Dendritic cell treated with granulocyte-macrophage colony-stimulating factor and Interleukin-4, amounts not matched to agents 40 ng/mL and 50 ng/mL, for 4 days (primary cell): ENCODE data around the gene C2orf49.

Experiments used
- H3K27ac Mint-ChIP-seq: one replicate; pipeline ENCODE4 v1.8.0; 2022; ENCODE audit warnings: mild to moderate bottlenecking, mixed read lengths
- H3K27me3 Mint-ChIP-seq: one replicate; pipeline ENCODE4 v1.8.0; 2022; ENCODE audit warnings: mild to moderate bottlenecking, mixed read lengths
- H3K36me3 Mint-ChIP-seq: one replicate; pipeline ENCODE4 v1.8.0; 2022; ENCODE audit warnings: low read depth, mixed read lengths
- H3K4me1 Mint-ChIP-seq: one replicate; pipeline ENCODE4 v1.8.0; 2022; ENCODE audit warnings: low read depth, mixed read lengths
- H3K4me3 Mint-ChIP-seq: one replicate; pipeline ENCODE4 v1.8.0; 2022; ENCODE audit warnings: mild to moderate bottlenecking, moderate library complexity, mixed read lengths
- H3K9me3 Mint-ChIP-seq: one replicate; pipeline ENCODE4 v1.8.0; 2022; ENCODE audit warnings: mixed read lengths
- intact Hi-C: fragments of 100-400 bp; cut with micrococcal nuclease; formaldehyde crosslinking; loops from one replicate; pipeline ENCODE4 v1.15.0; 2022

The C2orf49 gene

DNA sequence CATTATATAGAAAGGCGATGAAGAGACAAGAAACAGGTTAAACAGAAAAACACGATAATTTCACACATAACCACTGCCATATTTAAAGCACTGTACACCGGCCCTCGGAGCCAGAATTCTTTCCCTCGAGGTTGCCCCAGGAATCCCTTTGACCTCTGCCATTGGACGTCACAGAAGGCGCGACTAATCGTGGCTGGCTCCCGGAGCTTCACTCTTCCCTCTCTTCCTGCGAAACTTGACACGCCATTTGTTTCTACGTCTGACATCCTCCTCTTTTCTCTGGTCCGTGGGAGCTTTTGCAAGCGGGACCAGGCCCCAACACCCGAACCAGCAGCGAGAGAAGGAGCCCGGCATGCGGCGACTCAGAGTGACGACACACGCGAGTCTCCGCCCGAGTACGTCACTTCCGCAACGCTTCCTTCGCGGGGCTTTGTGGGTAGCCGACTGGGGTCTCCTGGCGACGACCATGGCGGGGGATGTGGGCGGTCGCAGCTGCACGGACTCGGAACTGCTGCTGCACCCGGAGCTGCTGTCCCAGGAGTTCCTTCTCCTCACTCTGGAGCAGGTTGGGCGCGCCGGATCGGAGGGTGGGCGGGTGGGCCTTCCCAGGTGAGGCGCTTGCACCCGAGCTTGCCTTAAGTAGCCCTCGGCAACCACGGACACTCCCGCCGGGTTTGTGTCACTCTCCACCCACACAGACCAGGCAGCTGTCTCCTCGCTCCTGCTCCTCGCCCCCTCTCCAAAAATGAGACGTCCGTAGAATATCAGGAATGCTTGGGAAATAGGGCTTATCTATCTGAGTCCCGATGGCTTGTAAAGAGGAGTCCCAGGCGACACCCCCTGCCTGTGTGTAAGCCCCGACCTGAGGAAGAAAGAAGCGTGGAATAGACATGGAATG, at the start of gene C2orf49:
TSS of gene C2orf49 (plus strand) at position 419 of the 898 bp plus-strand sequence. CDS start at position 467, 48 bp downstream.
- Mint-ChIP-seq H3K4me1 (peaks cover 21% of the 10 kb centered on the region), H3K9me3 (no peaks in the 10 kb centered on the region), H3K36me3 (peaks cover 36% of the 10 kb centered on the region), H3K27me3 (no peaks in the 10 kb centered on the region), H3K4me3 (peak within 1 kb of the TSS; percentile 96), H3K27ac (peak within 1 kb of the TSS; percentile 97)
- intact Hi-C loops: loop anchor here (10.0 kb wide), 1 partner anchor 303 kb away; the partner anchor contains the start of gene MRPS9

DNA sequence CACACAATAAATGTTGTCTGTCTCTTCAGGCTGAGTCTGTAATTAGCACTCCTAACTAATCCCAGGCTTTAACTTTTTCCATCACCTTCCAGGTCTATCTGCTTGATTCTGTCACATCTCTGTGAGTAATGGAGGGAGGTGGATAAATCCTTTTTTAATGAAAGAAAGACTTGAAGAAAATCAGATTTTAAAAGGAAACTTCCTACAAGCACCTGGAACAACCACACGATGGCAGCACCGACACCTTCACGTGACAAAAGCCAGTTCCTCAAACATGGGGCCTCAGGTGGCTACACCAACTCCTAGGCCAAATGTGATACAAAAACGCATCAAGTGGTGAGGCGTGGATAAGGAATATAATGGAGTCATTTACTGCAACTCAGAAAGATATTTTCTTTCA, 49.6 kb upstream of the C2orf49 start:
- H3K4me3 Mint-ChIP-seq: no peak overlapping the region
- no peak overlapping the region for H3K27ac Mint-ChIP-seq
- no peaks in the 10 kb centered on the region for H3K4me1 Mint-ChIP-seq
- intact Hi-C loops: no loop called here
- no peaks in the 10 kb centered on the region for H3K9me3 Mint-ChIP-seq
- H3K27me3 Mint-ChIP-seq: no peaks in the 10 kb centered on the region
- H3K36me3 Mint-ChIP-seq: peaks cover 92% of the 10 kb centered on the region

DNA sequence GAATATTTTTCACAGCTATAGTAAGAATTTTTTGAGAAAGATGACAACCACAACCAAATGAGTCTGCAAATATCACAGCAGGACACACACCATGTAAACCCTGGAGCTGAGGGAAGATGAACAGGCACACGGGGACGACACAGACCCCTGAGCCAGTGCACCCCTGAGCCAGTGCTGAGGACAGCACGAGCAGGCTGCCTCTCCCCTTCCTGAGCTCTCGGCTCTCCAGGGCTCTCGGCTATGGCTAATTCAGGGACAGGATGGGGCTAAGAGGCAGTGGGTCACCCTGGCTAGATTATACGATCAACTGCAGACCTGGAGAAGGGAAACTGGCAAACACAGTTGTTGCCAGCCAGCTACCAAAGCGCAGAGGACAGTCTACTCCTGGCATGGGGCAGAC, 49.2 kb upstream of the C2orf49 start:
- Mint-ChIP-seq H3K36me3 (peaks cover 92% of the 10 kb centered on the region), H3K4me3 (no peak overlapping the region), H3K9me3 (no peaks in the 10 kb centered on the region), H3K4me1 (no peaks in the 10 kb centered on the region), H3K27ac (no peak overlapping the region), H3K27me3 (no peaks in the 10 kb centered on the region)
- intact Hi-C loops: no loop called here

DNA sequence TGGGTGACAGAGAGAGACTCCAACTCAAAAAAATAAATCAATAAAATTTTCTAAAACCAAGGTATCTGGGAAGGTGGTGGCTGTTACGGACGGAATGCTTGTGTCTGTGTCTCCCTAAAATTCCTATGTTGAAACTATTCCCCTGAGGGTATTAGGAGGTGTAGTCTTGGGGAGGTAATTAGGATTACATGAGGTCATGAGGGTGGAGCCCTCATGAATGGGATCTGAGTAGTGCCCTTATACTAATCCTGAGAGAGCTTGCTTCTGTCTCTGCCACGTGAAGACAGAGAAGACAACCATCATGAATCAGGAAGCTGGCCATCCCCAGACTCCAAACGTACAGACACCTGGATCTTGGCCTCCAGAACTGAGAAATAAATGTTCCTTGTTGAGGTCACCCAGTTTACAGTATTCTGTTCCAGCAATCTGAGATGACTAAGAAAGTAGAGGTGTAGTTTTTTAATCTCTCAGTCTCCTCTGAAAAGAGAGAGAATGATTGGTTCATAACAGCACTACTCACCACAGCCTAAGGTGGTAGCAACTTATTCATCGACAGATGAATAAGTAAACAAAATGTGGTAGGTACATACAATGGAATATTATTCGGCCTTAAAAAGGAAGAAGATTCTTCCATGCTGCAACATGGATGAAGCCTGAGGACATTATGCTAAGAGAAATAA, 46.2 kb upstream of the C2orf49 start:
- intact Hi-C loops: no loop called here
- Mint-ChIP-seq H3K27me3 (no peaks in the 10 kb centered on the region), H3K4me3 (no peak overlapping the region), H3K4me1 (no peaks in the 10 kb centered on the region), H3K9me3 (no peaks in the 10 kb centered on the region), H3K36me3 (peaks cover 91% of the 10 kb centered on the region), H3K27ac (no peak overlapping the region)

DNA sequence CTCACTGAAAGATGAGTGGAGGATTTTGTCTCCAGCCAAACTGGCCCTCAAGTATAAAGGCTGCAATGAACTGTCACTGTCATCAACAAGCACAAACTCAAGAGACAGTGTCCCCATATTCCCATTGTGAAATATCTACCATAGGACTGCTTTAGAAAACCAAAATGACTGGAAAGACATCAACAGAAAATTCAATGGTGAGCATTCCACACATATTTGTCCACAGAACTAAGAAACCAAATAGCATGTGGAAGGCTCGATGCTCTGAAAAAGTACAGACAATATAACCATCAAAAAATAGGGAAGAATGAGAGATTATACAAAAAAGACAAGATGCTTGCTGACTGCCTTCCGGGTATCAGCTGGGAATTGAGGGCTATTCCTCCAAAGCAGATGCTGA, 45.4 kb upstream of the C2orf49 start:
- H3K9me3 Mint-ChIP-seq: no peaks in the 10 kb centered on the region
- intact Hi-C loops: no loop called here
- no peak overlapping the region for H3K27ac Mint-ChIP-seq
- no peaks in the 10 kb centered on the region for H3K27me3 Mint-ChIP-seq
- H3K4me3 Mint-ChIP-seq: no peak overlapping the region
- peaks cover 95% of the 10 kb centered on the region for H3K36me3 Mint-ChIP-seq
- no peaks in the 10 kb centered on the region for H3K4me1 Mint-ChIP-seq

DNA sequence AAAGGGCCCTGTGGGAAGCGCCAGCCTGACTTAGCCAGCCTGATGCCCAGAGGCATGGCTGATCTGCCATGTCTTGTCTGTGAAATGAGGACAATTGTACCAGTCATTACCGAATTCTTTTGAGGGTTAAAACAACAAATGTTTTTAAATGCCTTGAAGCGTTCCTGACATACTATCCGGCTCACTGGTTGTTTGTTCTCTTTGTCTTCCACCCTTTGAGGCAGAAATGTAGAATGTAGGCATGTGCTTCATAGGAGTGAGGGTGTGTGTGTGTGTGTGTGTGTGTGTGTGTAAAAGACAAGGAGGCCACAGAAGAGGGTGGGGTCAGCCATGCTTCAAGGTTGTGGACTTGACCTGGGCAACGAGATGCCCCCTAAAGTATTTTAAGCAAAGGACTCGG, 43.3 kb upstream of the C2orf49 start:
- H3K4me1 Mint-ChIP-seq: no peaks in the 10 kb centered on the region
- H3K9me3 Mint-ChIP-seq: no peaks in the 10 kb centered on the region
- no peak overlapping the region for H3K27ac Mint-ChIP-seq
- H3K4me3 Mint-ChIP-seq: no peak overlapping the region
- H3K27me3 Mint-ChIP-seq: no peaks in the 10 kb centered on the region
- intact Hi-C loops: no loop called here
- peaks cover 96% of the 10 kb centered on the region for H3K36me3 Mint-ChIP-seq

DNA sequence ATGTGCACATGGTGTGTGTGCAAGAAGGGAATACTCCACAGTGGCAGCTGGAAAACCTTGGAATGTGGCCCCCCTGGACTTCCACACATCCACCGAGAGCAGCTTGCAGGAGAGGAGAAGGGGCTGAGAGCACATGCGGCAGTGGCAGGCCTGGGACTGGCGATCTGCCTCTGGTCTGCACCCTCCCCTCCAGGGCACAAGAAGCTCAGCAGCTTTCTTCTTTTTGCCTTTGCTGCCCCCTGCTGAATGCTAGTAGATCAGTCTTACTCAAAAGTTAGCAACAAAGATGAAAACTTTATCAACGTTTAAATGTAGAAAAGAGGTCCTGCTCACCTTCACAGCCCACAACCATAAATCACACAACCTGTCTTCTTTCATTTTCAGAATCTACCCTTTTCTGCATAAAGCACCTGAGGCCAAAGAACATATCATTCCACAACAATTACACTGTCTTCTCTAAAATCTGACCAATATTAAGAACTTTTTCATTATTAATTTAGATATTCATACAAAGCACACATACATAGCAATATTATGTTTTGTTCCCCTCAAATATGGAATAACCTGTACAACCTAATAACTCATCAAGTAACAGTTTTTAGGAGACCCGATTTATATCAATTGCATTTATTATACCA, 42.4 kb upstream of the C2orf49 start:
- H3K27me3 Mint-ChIP-seq: no peaks in the 10 kb centered on the region
- H3K4me3 Mint-ChIP-seq: no peak overlapping the region
- H3K4me1 Mint-ChIP-seq: no peaks in the 10 kb centered on the region
- H3K36me3 Mint-ChIP-seq: peaks cover 88% of the 10 kb centered on the region
- no peaks in the 10 kb centered on the region for H3K9me3 Mint-ChIP-seq
- no peak overlapping the region for H3K27ac Mint-ChIP-seq
- intact Hi-C loops: no loop called here

DNA sequence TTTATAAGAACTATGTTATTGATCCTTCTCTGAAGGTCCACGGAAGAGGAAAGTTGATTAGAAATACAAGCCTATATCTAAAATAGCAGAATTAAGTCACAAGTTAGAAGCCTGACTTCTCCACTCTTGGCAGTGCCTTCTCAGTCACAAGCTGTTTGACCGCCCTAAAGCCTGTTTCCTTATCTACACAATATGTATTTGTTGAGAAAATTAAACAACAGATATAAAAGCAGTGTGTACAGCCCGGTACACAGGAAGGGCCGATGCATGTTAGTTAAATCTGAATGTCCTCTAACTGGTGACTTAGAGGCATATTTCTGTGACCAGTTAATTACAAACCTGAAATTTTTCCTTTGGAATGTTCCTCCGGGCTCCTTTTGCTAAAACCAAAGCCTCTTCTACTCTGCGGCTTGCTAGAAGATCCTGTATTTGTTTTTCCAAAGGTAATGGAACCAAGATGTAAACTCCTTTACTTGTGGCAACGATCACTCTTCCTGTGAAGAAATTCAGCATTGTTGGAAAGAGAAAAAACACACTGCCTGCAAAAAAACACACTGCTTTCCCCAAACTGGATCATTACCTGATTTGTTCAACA, 41.2 kb upstream of the C2orf49 start:
- Mint-ChIP-seq H3K27ac (no peak overlapping the region), H3K27me3 (no peaks in the 10 kb centered on the region), H3K9me3 (no peaks in the 10 kb centered on the region), H3K36me3 (peaks cover 76% of the 10 kb centered on the region), H3K4me1 (no peaks in the 10 kb centered on the region), H3K4me3 (no peak overlapping the region)
- intact Hi-C loops: no loop called here

DNA sequence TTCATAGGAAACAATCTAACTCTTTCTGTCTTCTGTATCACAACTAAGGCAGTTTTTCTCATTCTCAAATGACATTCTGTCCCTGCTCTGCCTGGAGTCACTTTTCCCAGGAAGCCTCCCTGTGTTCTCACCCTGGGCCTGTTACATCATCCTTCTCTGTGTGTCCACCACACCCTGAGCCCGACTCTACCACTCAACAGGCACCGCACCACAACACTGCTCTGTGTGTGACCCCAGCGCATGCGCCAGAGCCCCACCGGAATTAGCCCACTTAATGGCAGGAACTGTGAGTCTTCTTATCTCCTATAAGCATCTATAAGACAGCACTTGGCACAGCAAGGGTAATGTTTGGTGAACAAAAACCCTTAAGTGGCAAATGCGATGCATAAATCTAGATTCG, 40.1 kb upstream of the C2orf49 start:
- H3K27ac Mint-ChIP-seq: no peak overlapping the region

DNA sequence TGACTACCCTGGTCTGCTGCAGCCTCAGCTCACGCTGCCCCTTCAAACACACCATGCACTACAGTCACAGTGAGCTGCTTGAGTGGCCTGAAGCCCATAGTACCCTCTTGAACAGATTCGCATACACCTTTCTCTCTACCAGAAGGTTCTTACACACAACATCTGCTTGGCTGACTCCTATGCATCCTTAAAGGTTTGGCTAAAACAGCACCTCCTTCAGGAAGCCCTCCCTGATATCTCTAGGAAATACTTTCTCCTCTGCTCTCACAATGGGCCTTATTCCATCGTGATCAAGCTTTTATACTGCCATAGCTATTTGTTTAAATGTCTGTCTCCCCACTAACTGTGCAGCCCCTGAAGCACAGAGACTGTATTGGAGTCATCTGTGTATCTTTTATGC, 39.3 kb upstream of the C2orf49 start:
- H3K27me3 Mint-ChIP-seq: no peaks in the 10 kb centered on the region
- no peaks in the 10 kb centered on the region for H3K9me3 Mint-ChIP-seq
- H3K4me3 Mint-ChIP-seq: no peak overlapping the region
- H3K36me3 Mint-ChIP-seq: peaks cover 57% of the 10 kb centered on the region
- intact Hi-C loops: no loop called here
- H3K4me1 Mint-ChIP-seq: no peaks in the 10 kb centered on the region
- no peak overlapping the region for H3K27ac Mint-ChIP-seq

More for the DNA sequence above, 40.1 kb upstream of the C2orf49 start:
- H3K36me3 Mint-ChIP-seq: peaks cover 65% of the 10 kb centered on the region
- no peaks in the 10 kb centered on the region for H3K4me1 Mint-ChIP-seq
- no peaks in the 10 kb centered on the region for H3K9me3 Mint-ChIP-seq
- no peak overlapping the region for H3K4me3 Mint-ChIP-seq
- intact Hi-C loops: no loop called here
- no peaks in the 10 kb centered on the region for H3K27me3 Mint-ChIP-seq

DNA sequence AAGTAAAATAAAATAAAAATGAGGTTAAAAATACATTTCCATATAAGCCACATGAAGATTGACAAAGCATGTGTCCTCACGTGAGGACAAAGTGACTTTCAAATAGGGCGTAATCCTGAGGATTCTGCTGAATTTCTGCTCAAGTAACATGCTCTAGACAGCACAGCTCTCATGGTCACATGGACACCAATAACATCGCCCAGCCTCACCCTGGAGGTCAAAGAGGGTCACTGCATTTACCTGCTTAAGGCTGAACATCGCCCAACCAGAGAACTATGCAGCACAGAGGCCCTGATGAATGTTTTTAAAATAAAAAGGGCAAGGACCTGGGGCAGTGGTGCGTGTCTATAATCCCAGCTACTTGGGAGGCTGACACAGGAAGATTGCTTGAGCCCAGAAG, 38.0 kb upstream of the C2orf49 start:
- Mint-ChIP-seq H3K36me3 (peaks cover 52% of the 10 kb centered on the region), H3K4me3 (no peak overlapping the region), H3K9me3 (no peaks in the 10 kb centered on the region), H3K4me1 (no peaks in the 10 kb centered on the region), H3K27me3 (no peaks in the 10 kb centered on the region), H3K27ac (no peak overlapping the region)
- intact Hi-C loops: no loop called here

DNA sequence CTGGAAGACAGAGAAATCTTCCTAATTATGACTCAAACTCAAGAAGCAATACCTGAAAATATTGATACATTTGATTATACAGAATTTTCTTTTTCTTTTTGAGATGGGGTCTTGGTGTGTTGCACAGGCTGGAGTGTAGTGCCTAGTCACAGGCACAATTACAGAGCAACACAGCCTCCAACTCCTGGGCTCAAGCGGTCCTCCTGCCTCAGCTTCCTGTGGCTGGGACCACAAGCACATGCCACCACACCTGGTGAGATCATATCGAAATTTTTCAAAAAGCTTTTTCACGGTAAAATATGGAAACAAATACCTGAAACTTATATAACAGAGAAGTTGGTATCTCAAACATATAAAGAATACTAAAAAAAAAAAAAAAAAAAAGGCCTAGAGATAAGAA, 35.7 kb upstream of the C2orf49 start:
- no peaks in the 10 kb centered on the region for H3K27me3 Mint-ChIP-seq
- intact Hi-C loops: no loop called here
- no peaks in the 10 kb centered on the region for H3K4me1 Mint-ChIP-seq
- H3K36me3 Mint-ChIP-seq: peaks cover 40% of the 10 kb centered on the region
- no peak overlapping the region for H3K27ac Mint-ChIP-seq
- H3K9me3 Mint-ChIP-seq: no peaks in the 10 kb centered on the region
- H3K4me3 Mint-ChIP-seq: no peak overlapping the region

DNA sequence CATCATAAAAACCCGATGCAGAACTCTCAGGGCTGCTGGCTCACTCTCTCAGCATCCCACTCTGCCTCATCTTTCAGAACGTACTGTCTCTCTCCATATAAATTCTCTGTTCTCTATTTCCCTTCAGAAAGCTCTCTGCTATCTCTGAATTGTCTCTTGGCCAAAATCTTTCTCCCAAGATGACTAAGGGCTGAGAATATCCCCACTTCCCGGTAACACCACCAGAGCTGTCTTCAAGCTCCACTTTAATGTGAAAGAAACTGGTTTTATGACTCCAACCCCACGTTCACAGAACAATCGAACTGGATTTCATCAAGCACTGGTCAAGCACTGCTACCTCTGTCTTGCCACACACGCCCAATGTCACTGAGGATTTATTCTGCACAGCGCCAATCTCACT, 30.2 kb upstream of the C2orf49 start:
- Mint-ChIP-seq H3K4me1 (peaks cover 26% of the 10 kb centered on the region), H3K27ac (no peak overlapping the region), H3K4me3 (no peak overlapping the region), H3K9me3 (no peaks in the 10 kb centered on the region), H3K27me3 (no peaks in the 10 kb centered on the region), H3K36me3 (peaks cover 42% of the 10 kb centered on the region)
- intact Hi-C loops: no loop called here

DNA sequence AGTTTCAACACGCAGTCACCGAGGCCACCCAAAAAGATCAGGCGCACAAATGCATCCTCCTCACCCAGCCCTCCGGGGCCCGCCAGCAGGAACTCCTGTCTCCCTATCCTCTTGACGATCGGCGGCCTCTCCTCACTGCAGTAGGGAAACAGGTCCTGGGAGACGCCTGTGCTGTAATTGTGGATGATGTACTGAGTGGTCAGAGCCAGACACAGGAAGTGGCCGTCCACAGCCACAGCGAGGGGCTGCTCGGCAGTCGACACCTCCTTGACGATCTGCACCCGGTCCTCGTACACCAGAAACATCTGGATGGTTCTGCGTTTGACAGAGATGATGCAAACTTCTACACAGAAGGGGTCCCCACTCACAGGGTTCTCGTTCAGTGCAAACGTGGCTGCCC, 29.8 kb upstream of the C2orf49 start:
- peaks cover 26% of the 10 kb centered on the region for H3K4me1 Mint-ChIP-seq
- H3K9me3 Mint-ChIP-seq: no peaks in the 10 kb centered on the region
- H3K27ac Mint-ChIP-seq: no peak overlapping the region
- H3K4me3 Mint-ChIP-seq: no peak overlapping the region
- intact Hi-C loops: no loop called here
- peaks cover 42% of the 10 kb centered on the region for H3K36me3 Mint-ChIP-seq
- H3K27me3 Mint-ChIP-seq: no peaks in the 10 kb centered on the region
